GM18499 (cell line): ENCODE data around the gene C2orf68.
"Not testable (repeated sequence)": the region's sequence is repeated elsewhere in the genome, so short reads cannot be mapped to it uniquely, and the experiment has no call there.

Source experiments
- ATAC-seq: cut with Tn5 transposase; IDR thresholded peaks from one replicate; pipeline ENCODE4 v1.9.1; 2021; ENCODE audit warnings: moderate number of reproducible peaks; ENCODE audit not compliant: insufficient read depth, unreplicated experiment

The C2orf68 gene

GRCh38 chr2:85600951-85601770 is 10.7 kb downstream of the C2orf68 start:
- ATAC-seq = no peak

GRCh38 chr2:85600235-85600575 is 11.7 kb downstream of the C2orf68 start:
- no peak for ATAC-seq

- ATAC-seq = no peak
These were observed 12.2 kb downstream of the C2orf68 start for GRCh38 chr2:85599468-85600234.

- ATAC-seq = no peak
These were observed 13.1 kb downstream of the C2orf68 start for GRCh38 chr2:85598594-85599340.

GRCh38 chr2:85597241-85597640 is 14.6 kb downstream of the C2orf68 start:
- ATAC-seq = no peak

- no peak for ATAC-seq
These were observed 15.3 kb downstream of the C2orf68 start for GRCh38 chr2:85596486-85597143.

GRCh38 chr2:85596026-85596333 is 15.9 kb downstream of the C2orf68 start:
- no peak for ATAC-seq

- peak; percentile 98 for ATAC-seq
These were observed 16.4 kb downstream of the C2orf68 start, which contains the start of gene RNF181 for GRCh38 chr2:85595301-85596025. Gene RNF181 (plus strand): TSS chr2:85595745. CDS start chr2:85595764, 19 bp downstream.

- ATAC-seq = no peak
These were observed 17.1 kb downstream of the C2orf68 start for GRCh38 chr2:85594715-85595300.

GRCh38 chr2:85593023-85593422 is 18.8 kb downstream of the C2orf68 start:
- no peak for ATAC-seq

GRCh38 chr2:85592299-85592698 is 19.6 kb downstream of the C2orf68 start:
- ATAC-seq = not testable (repeated sequence)

GRCh38 chr2:85591563-85591962 is 20.3 kb downstream of the C2orf68 start:
- no peak for ATAC-seq

- ATAC-seq = no peak
These were observed 20.9 kb downstream of the C2orf68 start for GRCh38 chr2:85590950-85591349.

GRCh38 chr2:85589982-85590791 is 21.7 kb downstream of the C2orf68 start:
- ATAC-seq = no peak

GRCh38 chr2:85589181-85589580 is 22.7 kb downstream of the C2orf68 start:
- ATAC-seq = no peak

GRCh38 chr2:85588645-85589044 is 23.2 kb downstream of the C2orf68 start:
- ATAC-seq = no peak

GRCh38 chr2:85588236-85588635 is 23.6 kb downstream of the C2orf68 start:
- no peak for ATAC-seq

- ATAC-seq = no peak
These were observed 26.1 kb downstream of the C2orf68 start for GRCh38 chr2:85585781-85586105.
